ENCODE results near the gene CALML6. TPM values are rescaled to one million over a fixed set of nuclear protein-coding genes. Genes with fewer than 3 reads are reported as not detected.

The CALML6 gene
- total RNA-seq, 1 donor from 2014 or later, result 2.3 TPM

- Mint-ChIP-seq H3K36me3 (ENCODE audit: low read depth) (no peaks in the 10 kb centered on the region), H3K27ac (ENCODE audit: unreplicated experiment) (no peak overlapping the region), H3K4me1 (ENCODE audit: low read depth) (no peaks in the 10 kb centered on the region), H3K4me3 (ENCODE audit: unreplicated experiment) (no peak overlapping the region), H3K9me3 (ENCODE audit: low read depth) (peaks cover 7% of the 10 kb centered on the region), H3K27me3 (ENCODE audit: low read depth) (peaks cover 21% of the 10 kb centered on the region)
- no peak for TF ChIP-seq CTCF (IDR thresholded peaks at IDR 0.05)
- no peak for DNase-seq (ENCODE audit: low spot score)
Measured at GRCh38 chr1:1950940-1951339, 35.9 kb downstream of the CALML6 start.

GRCh38 chr1:1954015-1954414, 39.0 kb downstream of the CALML6 start:
- TF ChIP-seq CTCF (IDR thresholded peaks at IDR 0.05), result no peak
- Mint-ChIP-seq H3K36me3 (ENCODE audit: low read depth) (no peaks in the 10 kb centered on the region), H3K4me3 (ENCODE audit: unreplicated experiment) (no peak overlapping the region), H3K27me3 (ENCODE audit: low read depth) (peaks cover 26% of the 10 kb centered on the region), H3K27ac (ENCODE audit: unreplicated experiment) (no peak overlapping the region), H3K9me3 (ENCODE audit: low read depth) (peaks cover 7% of the 10 kb centered on the region), H3K4me1 (ENCODE audit: low read depth) (no peaks in the 10 kb centered on the region)
- DNase-seq (ENCODE audit: low spot score), result peak; percentile 88

GRCh38 chr1:1954831-1955441, 39.9 kb downstream of the CALML6 start:
- H3K27me3 Mint-ChIP-seq (ENCODE audit: low read depth), result peaks cover 24% of the 10 kb centered on the region
- peaks cover 7% of the 10 kb centered on the region for H3K9me3 Mint-ChIP-seq (ENCODE audit: low read depth)
- H3K36me3 Mint-ChIP-seq (ENCODE audit: low read depth), result no peaks in the 10 kb centered on the region
- no peak overlapping the region for H3K27ac Mint-ChIP-seq (ENCODE audit: unreplicated experiment)
- no peak overlapping the region for H3K4me3 Mint-ChIP-seq (ENCODE audit: unreplicated experiment)
- no peak for TF ChIP-seq CTCF (IDR thresholded peaks at IDR 0.05)
- H3K4me1 Mint-ChIP-seq (ENCODE audit: low read depth), result peaks cover 3% of the 10 kb centered on the region
- peak; percentile 86 for DNase-seq (ENCODE audit: low spot score)

GRCh38 chr1:1955621-1956094, 40.6 kb downstream of the CALML6 start:
- no peak for TF ChIP-seq CTCF (IDR thresholded peaks at IDR 0.05)
- Mint-ChIP-seq H3K27ac (ENCODE audit: unreplicated experiment) (no peak overlapping the region), H3K36me3 (ENCODE audit: low read depth) (no peaks in the 10 kb centered on the region), H3K4me1 (ENCODE audit: low read depth) (peaks cover 6% of the 10 kb centered on the region), H3K9me3 (ENCODE audit: low read depth) (peaks cover 7% of the 10 kb centered on the region), H3K4me3 (ENCODE audit: unreplicated experiment) (no peak overlapping the region), H3K27me3 (ENCODE audit: low read depth) (peaks cover 21% of the 10 kb centered on the region)
- peak; percentile 85 for DNase-seq (ENCODE audit: low spot score)

- H3K9me3 Mint-ChIP-seq (ENCODE audit: low read depth), result peaks cover 3% of the 10 kb centered on the region
- no peak overlapping the region for H3K4me3 Mint-ChIP-seq (ENCODE audit: unreplicated experiment)
- H3K27me3 Mint-ChIP-seq (ENCODE audit: low read depth), result peaks cover 21% of the 10 kb centered on the region
- TF ChIP-seq CTCF (IDR thresholded peaks at IDR 0.05), result no peak
- no peak overlapping the region for H3K27ac Mint-ChIP-seq (ENCODE audit: unreplicated experiment)
- no peak for DNase-seq (ENCODE audit: low spot score)
- H3K4me1 Mint-ChIP-seq (ENCODE audit: low read depth), result peaks cover 6% of the 10 kb centered on the region
- H3K36me3 Mint-ChIP-seq (ENCODE audit: low read depth), result no peaks in the 10 kb centered on the region
Measured at GRCh38 chr1:1956101-1956500, 41.0 kb downstream of the CALML6 start.

Measured in chondrocyte (in vitro differentiated cells).